Neural cell (in vitro differentiated cells): Measurements from ENCODE around the gene YKT6.

Experiments
- CTCF ChIP-seq: fragments of 450-650 bp; IDR thresholded peaks from 2 replicates; pipeline ENCODE4 v1.5.1; 2014; ENCODE audit warnings: antibody characterized with exemption, mild to moderate bottlenecking, moderate library complexity; ENCODE audit not compliant: poor library complexity, severe bottlenecking
- POLR2AphosphoS5 ChIP-seq: IDR thresholded peaks from 2 replicates; pipeline ENCODE4 v1.6.1; 2012

GRCh38 chr7:44215531-44215930 is 14.8 kb downstream of the YKT6 start:
- TF ChIP-seq POLR2AphosphoS5 (peak; percentile 10), CTCF (no peak)
